Naive thymus-derived CD4-positive, alpha-beta T cell (primary cell): ENCODE measurements around the gene IBA57. TPM values are rescaled to one million over a fixed set of nuclear protein-coding genes. Genes with fewer than 3 reads are reported as not detected.

Source experiments
- ATAC-seq: fragments of 150-1000 bp; cut with Tn5 transposase; 2 replicates; pipeline ENCODE4 v1.10.0; 2021; ENCODE audit warnings: mild to moderate bottlenecking, moderate library complexity
- CTCF ChIA-PET: fragments of 350-600 bp; sonication (Branson Sonifier 250); formaldehyde crosslinking; loops from one replicate; lab custom pipeline; 2021; ENCODE audit warnings: antibody characterized with exemption; lab: Charles Lee
- POLR2A ChIA-PET: fragments of 350-600 bp; sonication (Branson Sonifier 250); formaldehyde crosslinking; loops from one replicate; lab custom pipeline; 2021; ENCODE audit warnings: antibody characterized with exemption, inconsistent platforms; lab: Charles Lee
- DNase-seq, 9 donors: peaks; one replicate each; pipeline versions ENCODE4 v3.0.0 to v3.0.0-alpha.2; 2020 to 2022; ENCODE audit warnings: mixed read lengths in 1 of 9
- H3K27ac ChIP-seq: one replicate; pipeline ENCODE4 v1.7.0; 2013; ENCODE audit warnings: mild to moderate bottlenecking, low read depth, low read length, moderate library complexity
- H3K27me3 ChIP-seq, 2 donors: one replicate each; pipeline ENCODE4 v1.7.0; 2013; ENCODE audit warnings: low read length in 2 of 2, mild to moderate bottlenecking in 2 of 2, moderate library complexity in 2 of 2; ENCODE audit not compliant: control insufficient read depth in 2 of 2, insufficient read depth in 2 of 2
- H3K36me3 ChIP-seq, 3 experiments: 1 replicate in 2 of 3; 2 replicates in 1 of 3; pipeline ENCODE4 v1.7.0; 2013; ENCODE audit warnings: low read length in 3 of 3, mild to moderate bottlenecking in 3 of 3, moderate library complexity in 1 of 3; ENCODE audit not compliant: insufficient read depth in 3 of 3, control insufficient read depth in 2 of 3
- H3K4me1 ChIP-seq, 2 donors: one replicate each; pipeline ENCODE4 v1.7.0; 2013; ENCODE audit warnings: low read length in 2 of 2, mild to moderate bottlenecking in 2 of 2, moderate library complexity in 1 of 2; ENCODE audit not compliant: control insufficient read depth in 2 of 2, insufficient read depth in 2 of 2
- H3K4me3 ChIP-seq: 2 replicates; pipeline ENCODE4 v1.7.0; 2013; ENCODE audit warnings: mild to moderate bottlenecking, low read length
- H3K9me3 ChIP-seq, 3 experiments: 1 replicate in 2 of 3; 2 replicates in 1 of 3; pipeline ENCODE4 v1.7.0; 2013; ENCODE audit warnings: low read length in 3 of 3; ENCODE audit not compliant: control insufficient read depth in 2 of 3
- H3K27ac Mint-ChIP-seq, 9 donors: one replicate each; pipeline ENCODE4 v1.8.0; 2020 to 2022; ENCODE audit warnings: mixed read lengths in 9 of 9, mild to moderate bottlenecking in 8 of 9, moderate library complexity in 5 of 9, inconsistent platforms in 2 of 9
- H3K27me3 Mint-ChIP-seq, 5 donors: one replicate each; pipeline ENCODE4 v1.8.0; 2021 to 2022; ENCODE audit warnings: mixed read lengths in 5 of 5, mild to moderate bottlenecking in 1 of 5
- H3K36me3 Mint-ChIP-seq, 5 donors: one replicate each; pipeline ENCODE4 v1.8.0; 2020 to 2022; ENCODE audit warnings: mixed read lengths in 5 of 5, mild to moderate bottlenecking in 3 of 5, inconsistent platforms in 1 of 5
- H3K4me1 Mint-ChIP-seq, 7 donors: one replicate each; pipeline ENCODE4 v1.8.0; 2020 to 2022; ENCODE audit warnings: mixed read lengths in 7 of 7, mild to moderate bottlenecking in 3 of 7, inconsistent platforms in 1 of 7
- H3K4me3 Mint-ChIP-seq, 10 donors: one replicate each; pipeline ENCODE4 v1.8.0; 2020 to 2022; ENCODE audit warnings: mild to moderate bottlenecking in 10 of 10, mixed read lengths in 10 of 10, moderate library complexity in 6 of 10, inconsistent platforms in 2 of 10
- H3K9me3 Mint-ChIP-seq, 11 donors: one replicate each; pipeline ENCODE4 v1.8.0; 2020 to 2022; ENCODE audit warnings: mixed read lengths in 11 of 11, mild to moderate bottlenecking in 4 of 11, inconsistent platforms in 1 of 11, moderate library complexity in 1 of 11
- intact Hi-C, 2 donors: fragments of 100-400 bp; cut with micrococcal nuclease; formaldehyde crosslinking; loops; one replicate each; pipeline ENCODE4 v1.15.1; 2023
- polyA plus RNA-seq, 2 donors: library from polyadenylated mRNA; unstranded; fragments of 300-500 nt; fragmentation: Illumina TruSeq; gene quantifications; one replicate each; pipeline ENCODE4 v1.2.3, GENCODE V29; 2021
- total RNA-seq, 6 experiments: library from RNA in 5 of 6; stranded (reverse) in 5 of 6; gene quantifications; 1 replicate in 5 of 6; 2 replicates in 1 of 6; pipeline ENCODE4 v1.2.3 and lab custom pipeline; 2021 to 2026

The IBA57 gene
- total and polyA plus RNA-seq, 7 experiments from 2014 or later = 5.4 to 17.1 (median 10.2) TPM

DNA sequence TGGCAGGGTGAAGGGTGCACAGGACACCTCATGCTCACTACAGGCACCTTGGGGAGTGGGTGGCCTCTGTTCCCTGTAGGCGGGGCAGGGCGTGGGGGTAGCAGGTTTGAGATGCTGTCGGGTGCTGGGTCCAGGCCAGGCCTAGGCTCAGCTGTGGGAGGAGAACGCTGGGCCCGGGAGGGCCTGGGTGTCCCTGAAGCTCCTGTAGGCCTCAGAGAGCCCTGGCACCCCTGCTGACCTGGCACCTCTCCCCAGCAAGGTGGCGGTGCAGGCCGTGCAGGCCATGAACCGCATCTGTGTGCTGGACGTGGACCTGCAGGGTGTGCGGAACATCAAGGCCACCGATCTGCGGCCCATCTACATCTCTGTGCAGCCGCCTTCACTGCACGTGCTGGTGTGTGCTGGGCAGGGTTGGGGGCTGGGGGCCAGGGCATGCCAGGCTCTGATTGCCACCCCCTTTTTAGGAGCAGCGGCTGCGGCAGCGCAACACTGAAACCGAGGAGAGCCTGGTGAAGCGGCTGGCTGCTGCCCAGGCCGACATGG lies 18.4 kb upstream of the IBA57 start:
- intact Hi-C loops = loop anchor here in 1 of 2 donors (10.0 kb wide), 1 partner anchor 1198 kb away; the partner anchor contains the start of gene CCSAP

GRCh38 chr1:228147768-228148167 lies 17.8 kb upstream of the IBA57 start:
- H3K9me3 ChIP-seq = no peaks in the 10 kb centered on the region
- H3K9me3 Mint-ChIP-seq = peaks cover 0 to 1% (median 0%) of the 10 kb centered on the region in 11 donors
- no peak overlapping the region for H3K4me3 ChIP-seq
- peaks cover 13 to 23% (median 18%) of the 10 kb centered on the region in 7 donors for H3K4me1 Mint-ChIP-seq
- H3K27ac ChIP-seq = no peak overlapping the region
- H3K4me3 Mint-ChIP-seq = no peak overlapping the region
- H3K36me3 ChIP-seq = peaks cover 0 to 54% (median 8%) of the 10 kb centered on the region in 3 experiments
- ATAC-seq (no peak), DNase-seq (no peak)
- peaks cover 0 to 4% (median 0%) of the 10 kb centered on the region in 5 donors for H3K36me3 Mint-ChIP-seq
- peaks cover 15 to 23% of the 10 kb centered on the region in 2 donors for H3K4me1 ChIP-seq
- CTCF ChIA-PET = no interaction called here
- POLR2A ChIA-PET = interaction anchor here (2.2 kb wide), 1 partner anchor 16 kb away, joined by 9 read pairs; no protein-coding TSS in a partner anchor
- no peaks in the 10 kb centered on the region for H3K27me3 ChIP-seq
- H3K27me3 Mint-ChIP-seq = no peaks in the 10 kb centered on the region
- intact Hi-C loops = loop anchor here in 1 of 2 donors (10.0 kb wide), 1 partner anchor 1197 kb away; the partner anchor contains the start of gene CCSAP
- peak overlapping the region in 1 of 9 donors; percentile 65 for H3K27ac Mint-ChIP-seq

More for the DNA sequence above, 18.4 kb upstream of the IBA57 start:
- DNase-seq (no peak), ATAC-seq (no peak)
- Histone ChIP-seq H3K9me3 (no peaks in the 10 kb centered on the region), H3K4me1 (peaks cover 20 to 29% of the 10 kb centered on the region in 2 donors), H3K36me3 (peaks cover 0 to 54% (median 8%) of the 10 kb centered on the region in 3 experiments), H3K4me3 (no peak overlapping the region), H3K27me3 (no peaks in the 10 kb centered on the region), H3K27ac (no peak overlapping the region)
- CTCF ChIA-PET = no interaction called here
- H3K36me3 Mint-ChIP-seq = peaks cover 0 to 4% (median 0%) of the 10 kb centered on the region in 5 donors
- H3K9me3 Mint-ChIP-seq = no peaks in the 10 kb centered on the region
- no peak overlapping the region for H3K4me3 Mint-ChIP-seq
- H3K27me3 Mint-ChIP-seq = no peaks in the 10 kb centered on the region
- peaks cover 16 to 26% (median 22%) of the 10 kb centered on the region in 7 donors for H3K4me1 Mint-ChIP-seq
- POLR2A ChIA-PET = no interaction called here
- H3K27ac Mint-ChIP-seq = no peak overlapping the region

- Histone ChIP-seq H3K4me3 (no peak overlapping the region), H3K9me3 (no peaks in the 10 kb centered on the region), H3K27ac (no peak overlapping the region), H3K27me3 (no peaks in the 10 kb centered on the region), H3K36me3 (peaks cover 0 to 54% (median 8%) of the 10 kb centered on the region in 3 experiments), H3K4me1 (peaks cover 9 to 18% of the 10 kb centered on the region in 2 donors)
- H3K4me1 Mint-ChIP-seq = peaks cover 8 to 18% (median 13%) of the 10 kb centered on the region in 7 donors
- H3K9me3 Mint-ChIP-seq = peaks cover 0 to 1% (median 0%) of the 10 kb centered on the region in 11 donors
- H3K4me3 Mint-ChIP-seq = no peak overlapping the region
- H3K36me3 Mint-ChIP-seq = peaks cover 0 to 4% (median 0%) of the 10 kb centered on the region in 5 donors
- H3K27me3 Mint-ChIP-seq = no peaks in the 10 kb centered on the region
- POLR2A ChIA-PET = interaction anchor here (1.8 to 2.2 kb wide), 2 partner anchors 8 to 15 kb away, joined by 5 to 9 read pairs; partner anchors contain the start of gene GUK1
- no peak for ATAC-seq
- intact Hi-C loops = loop anchor here in 1 of 2 donors (10.0 kb wide), 1 partner anchor 1196 kb away; the partner anchor contains the start of gene CCSAP
- peak in 1 of 9 donors; percentile 7 for DNase-seq
- H3K27ac Mint-ChIP-seq = no peak overlapping the region
- CTCF ChIA-PET = no interaction called here
These were observed 17.3 kb upstream of the IBA57 start for GRCh38 chr1:228148196-228148861.

GRCh38 chr1:228148935-228149405 lies 16.6 kb upstream of the IBA57 start:
- Histone ChIP-seq H3K9me3 (no peaks in the 10 kb centered on the region), H3K4me3 (no peak overlapping the region), H3K27ac (no peak overlapping the region), H3K36me3 (peaks cover 0 to 54% (median 8%) of the 10 kb centered on the region in 3 experiments), H3K4me1 (peaks cover 3 to 12% of the 10 kb centered on the region in 2 donors), H3K27me3 (no peaks in the 10 kb centered on the region)
- DNase-seq = no peak
- POLR2A ChIA-PET = interaction anchor here (1.5 to 2.2 kb wide), 3 partner anchors 9 to 15 kb away, joined by 4 to 9 read pairs (median 5); partner anchors contain the start of gene GUK1
- Mint-ChIP-seq H3K4me3 (no peak overlapping the region), H3K4me1 (peaks cover 2 to 11% (median 6%) of the 10 kb centered on the region in 7 donors), H3K36me3 (peaks cover 0 to under 1% (median 0%) of the 10 kb centered on the region in 5 donors), H3K27me3 (no peaks in the 10 kb centered on the region), H3K27ac (no peak overlapping the region), H3K9me3 (peaks cover 0 to 1% (median 0%) of the 10 kb centered on the region in 11 donors)
- CTCF ChIA-PET = no interaction called here
- intact Hi-C loops = loop anchor here in 1 of 2 donors (10.0 kb wide), 1 partner anchor 1196 kb away; the partner anchor contains the start of gene CCSAP
- peak; percentile 0 for ATAC-seq

GRCh38 chr1:228149406-228150119 lies 16.0 kb upstream of the IBA57 start, which contains the start of gene GJC2:
Gene GJC2, plus strand, starts transcription at chr1:228149930. Its CDS starts 7,829 bp downstream, at chr1:228157759.
- intact Hi-C loops = loop anchor here in 1 of 2 donors (10.0 kb wide), 1 partner anchor 1195 kb away; the partner anchor contains the start of gene CCSAP
- H3K4me1 Mint-ChIP-seq = peaks cover 0 to 10% (median 4%) of the 10 kb centered on the region in 7 donors
- H3K27ac ChIP-seq = no peak within 1 kb of the TSS
- H3K36me3 Mint-ChIP-seq = no peaks in the 10 kb centered on the region
- H3K27ac Mint-ChIP-seq = peak within 1 kb of the TSS in 1 of 9 donors; percentile 59
- ChIA-PET POLR2A (interaction anchor here (1.5 to 2.2 kb wide), 3 partner anchors 9 to 14 kb away, joined by 4 to 9 read pairs (median 5); partner anchors contain the start of gene GUK1), CTCF (no interaction called here)
- no peaks in the 10 kb centered on the region for H3K27me3 ChIP-seq
- H3K4me1 ChIP-seq = peaks cover 3 to 6% of the 10 kb centered on the region in 2 donors
- H3K9me3 ChIP-seq = no peaks in the 10 kb centered on the region
- ATAC-seq (peak; percentile 6), DNase-seq (peak in 1 of 9 donors; percentile 8)
- no peak within 1 kb of the TSS for H3K4me3 ChIP-seq
- peaks cover 0 to 1% (median 0%) of the 10 kb centered on the region in 11 donors for H3K9me3 Mint-ChIP-seq
- no peak within 1 kb of the TSS for H3K4me3 Mint-ChIP-seq
- H3K36me3 ChIP-seq = peaks cover 0 to 54% (median 8%) of the 10 kb centered on the region in 3 experiments
- H3K27me3 Mint-ChIP-seq = no peaks in the 10 kb centered on the region

DNA sequence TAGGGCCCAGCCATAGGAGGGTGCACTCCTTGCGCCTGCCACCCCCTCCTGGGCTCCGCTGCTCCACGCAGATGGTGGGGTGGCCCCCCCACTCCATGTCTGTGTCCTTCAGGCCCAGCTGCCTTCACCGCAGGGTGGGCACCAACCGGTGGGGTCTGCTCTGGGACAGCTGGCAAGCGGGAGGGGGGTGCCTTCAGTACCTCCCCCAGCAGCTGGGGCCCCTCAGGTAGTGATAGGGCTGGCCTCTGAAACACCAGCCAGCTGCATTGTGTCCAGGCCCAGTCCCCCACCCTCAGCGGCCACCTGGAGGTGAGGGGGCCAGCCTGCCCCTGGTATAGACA lies 15.5 kb upstream of the IBA57 start:
- Mint-ChIP-seq H3K27ac (no peak overlapping the region), H3K4me3 (no peak overlapping the region), H3K36me3 (no peaks in the 10 kb centered on the region), H3K9me3 (peaks cover 0 to 1% (median 0%) of the 10 kb centered on the region in 11 donors), H3K4me1 (peaks cover 0 to 12% (median 8%) of the 10 kb centered on the region in 7 donors), H3K27me3 (no peaks in the 10 kb centered on the region)
- ATAC-seq = peak; percentile 6
- Histone ChIP-seq H3K4me3 (no peak overlapping the region), H3K36me3 (peaks cover 0 to 51% (median 8%) of the 10 kb centered on the region in 3 experiments), H3K4me1 (peaks cover 3% of the 10 kb centered on the region in 2 donors), H3K27me3 (no peaks in the 10 kb centered on the region), H3K9me3 (no peaks in the 10 kb centered on the region), H3K27ac (no peak overlapping the region)
- intact Hi-C loops = no loop called here
- DNase-seq = peak in 1 of 9 donors; percentile 8
- ChIA-PET CTCF (no interaction called here), POLR2A (interaction anchor here (1.5 to 2.2 kb wide), 3 partner anchors 10 to 14 kb away, joined by 4 to 9 read pairs (median 5); partner anchors contain the start of gene GUK1)
